Measurements from ENCODE around the gene SMIM21.

SMIM21 gene

GRCh38 chr18:75376004-75376403 is 51.5 kb downstream of the SMIM21 start:
- no peak for DNase-seq

- no peak for DNase-seq
These were observed 52.2 kb downstream of the SMIM21 start for GRCh38 chr18:75375341-75375740.

- no peak for DNase-seq
These were observed 53.0 kb downstream of the SMIM21 start for GRCh38 chr18:75374466-75374865.

- no peak for DNase-seq
These were observed 58.3 kb downstream of the SMIM21 start for GRCh38 chr18:75369026-75369721.

GRCh38 chr18:75365837-75366236 is 61.7 kb downstream of the SMIM21 start:
- DNase-seq, result no peak

GRCh38 chr18:75365254-75365629 is 62.3 kb downstream of the SMIM21 start:
- DNase-seq, result no peak

- peak; percentile 63 to 76 for DNase-seq
These were observed 62.8 kb downstream of the SMIM21 start for GRCh38 chr18:75364512-75365253.

GRCh38 chr18:75363446-75364225 is 63.9 kb downstream of the SMIM21 start:
- DNase-seq, result no peak

GRCh38 chr18:75362435-75362834 is 65.1 kb downstream of the SMIM21 start:
- DNase-seq, result no peak

- DNase-seq, result no peak
These were observed 66.6 kb downstream of the SMIM21 start for GRCh38 chr18:75360941-75361340.

- DNase-seq, result no peak
These were observed 67.3 kb downstream of the SMIM21 start for GRCh38 chr18:75360215-75360614.
